CD4-positive, alpha-beta T cell treated with Interleukin-10 for 1 hour (primary cell): ENCODE measurements around the gene MLF2.
"Not testable (repeated sequence)": the region's sequence is repeated elsewhere in the genome, so short reads cannot be mapped to it uniquely, and the experiment has no call there.

ENCODE experiments used
- DNase-seq: peaks from one replicate; pipeline ENCODE4 v3.0.0-alpha.2; 2020

Gene MLF2

GRCh38 chr12:6725350-6725749 is 27.6 kb downstream of the MLF2 start:
- DNase-seq, result no peak

- DNase-seq, result no peak
Measured at GRCh38 chr12:6724409-6724797, 28.5 kb downstream of the MLF2 start.

GRCh38 chr12:6723607-6724408 is 29.1 kb downstream of the MLF2 start, which contains the start of gene COPS7A:
COPS7A (plus strand) TSS chr12:6724046; CDS start chr12:6724657, 611 bp downstream.
- DNase-seq, result peak; percentile 98

- DNase-seq, result no peak
Measured at GRCh38 chr12:6722863-6723262, 30.1 kb downstream of the MLF2 start.

GRCh38 chr12:6716874-6717437 is 36.0 kb downstream of the MLF2 start:
- DNase-seq, result no peak

DNA sequence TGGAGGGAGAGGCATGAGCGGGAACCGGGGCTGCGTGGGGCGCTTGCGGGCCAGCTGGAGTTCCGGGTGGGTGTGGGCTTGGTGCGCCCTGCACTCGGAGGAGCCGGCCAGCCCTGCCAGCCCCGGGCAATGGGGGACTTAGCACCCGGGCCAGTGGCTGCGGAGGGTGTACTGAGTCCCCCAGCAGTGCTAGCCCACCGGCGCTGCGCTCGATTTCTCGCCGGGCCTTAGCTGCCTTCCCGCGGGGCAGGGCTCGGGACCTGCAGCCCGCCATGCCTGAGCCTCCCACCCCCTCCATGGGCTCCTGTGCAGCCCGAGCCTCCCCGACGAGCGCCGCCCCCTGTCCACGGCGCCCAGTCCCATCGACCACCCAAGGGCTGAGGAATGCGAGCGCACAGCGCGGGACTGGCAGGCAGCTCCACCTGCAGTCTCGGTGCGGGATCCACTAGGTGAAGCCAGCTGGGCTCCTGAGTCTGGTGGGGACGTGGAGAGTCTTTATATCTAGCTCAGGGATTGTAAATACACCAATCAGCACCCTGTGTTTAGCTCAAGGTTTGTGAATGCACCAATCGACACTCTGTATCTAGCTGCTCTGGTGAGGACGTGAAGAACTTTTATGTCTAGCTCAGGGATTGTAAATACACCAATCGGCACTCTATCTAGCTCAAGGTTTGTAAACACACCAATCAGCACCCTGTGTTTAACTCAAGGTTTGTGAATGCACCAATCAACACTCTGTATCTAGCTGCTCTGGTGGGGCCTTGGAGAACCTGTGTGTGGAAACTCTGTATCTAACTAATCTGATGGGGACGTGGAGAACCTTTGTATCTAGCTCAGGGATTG is 36.7 kb downstream of the MLF2 start:
- DNase-seq, result not testable (repeated sequence)

DNA sequence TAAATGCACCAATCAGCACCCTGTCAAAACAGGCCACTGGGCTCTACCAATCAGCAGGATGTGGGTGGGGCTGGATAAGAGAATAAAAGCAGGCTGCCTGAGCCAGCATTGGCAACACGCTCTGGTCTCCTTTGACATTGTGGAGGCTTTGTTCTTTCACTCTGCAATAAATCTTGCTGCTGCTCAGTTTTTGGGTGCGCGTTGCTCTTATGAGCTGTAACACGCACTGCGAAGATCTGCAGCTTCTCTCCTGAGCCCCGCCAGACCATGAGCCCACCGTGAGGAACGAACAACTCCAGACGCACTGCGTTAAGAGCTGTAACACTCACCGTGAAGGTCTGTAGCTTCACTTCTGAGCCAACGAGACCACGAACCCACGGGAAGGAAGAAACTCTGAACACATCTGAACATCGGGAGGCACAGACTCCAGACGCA is 44.0 kb downstream of the MLF2 start:
- peak; percentile 39 for DNase-seq

- not testable (repeated sequence) for DNase-seq
Measured at GRCh38 chr12:6708351-6708750, 44.6 kb downstream of the MLF2 start.

- no peak for DNase-seq
Measured at GRCh38 chr12:6703631-6704030, 49.3 kb downstream of the MLF2 start.

GRCh38 chr12:6701078-6701768 is 51.7 kb downstream of the MLF2 start:
- no peak for DNase-seq

- peak; percentile 47 for DNase-seq
Measured at GRCh38 chr12:6700646-6701051, 52.3 kb downstream of the MLF2 start, which contains the start of gene PIANP. PIANP (minus strand) TSS chr12:6700815; CDS start chr12:6698061, 2,754 bp downstream.

DNA sequence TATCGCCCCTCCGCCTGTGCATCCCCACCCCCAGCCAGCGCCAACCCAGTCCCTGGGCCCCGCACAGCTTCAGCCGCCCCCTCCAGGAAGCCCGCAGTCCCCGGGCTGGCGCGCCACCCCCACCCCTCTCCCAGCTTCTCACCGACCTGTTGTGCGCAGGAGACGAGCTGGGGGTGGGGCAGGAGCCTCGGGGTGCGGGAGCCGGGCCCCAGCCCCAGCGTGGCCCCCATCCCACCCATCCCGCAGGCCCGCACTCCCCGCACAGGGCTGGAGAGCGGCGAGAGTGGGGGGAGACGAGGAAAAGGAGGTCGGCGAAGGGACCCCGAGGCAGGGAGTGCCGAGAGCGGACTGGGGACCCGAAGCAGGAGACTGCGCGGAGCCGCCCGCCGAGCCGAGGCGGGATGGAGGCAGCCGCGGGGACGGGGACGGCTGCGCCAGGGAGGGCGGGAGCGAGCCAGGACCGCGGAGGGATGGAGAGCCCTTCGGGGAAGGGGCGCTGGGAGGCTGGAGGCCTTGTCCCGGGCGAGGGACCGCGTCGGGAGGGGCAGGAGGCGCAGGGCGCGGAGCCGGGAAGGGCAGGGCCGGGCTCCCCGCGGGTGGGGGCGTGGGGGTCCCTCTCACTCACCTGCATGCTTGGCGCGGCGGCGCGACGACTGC is 52.8 kb downstream of the MLF2 start:
- DNase-seq, result no peak

- no peak for DNase-seq
Measured at GRCh38 chr12:6699259-6699988, 53.5 kb downstream of the MLF2 start.

GRCh38 chr12:6698352-6699046 is 54.4 kb downstream of the MLF2 start:
- no peak for DNase-seq
